ENCODE measurements around the gene SDSL. TPM values are rescaled to one million over a fixed set of nuclear protein-coding genes. Genes with fewer than 3 reads are reported as not detected.

Gene SDSL
- total RNA-seq, 3 donors from 2014 or later (not counting 1 experiment from before 2014, with no cell fraction given) = 1.0 to 7.5 (median 3.7) TPM

DNA sequence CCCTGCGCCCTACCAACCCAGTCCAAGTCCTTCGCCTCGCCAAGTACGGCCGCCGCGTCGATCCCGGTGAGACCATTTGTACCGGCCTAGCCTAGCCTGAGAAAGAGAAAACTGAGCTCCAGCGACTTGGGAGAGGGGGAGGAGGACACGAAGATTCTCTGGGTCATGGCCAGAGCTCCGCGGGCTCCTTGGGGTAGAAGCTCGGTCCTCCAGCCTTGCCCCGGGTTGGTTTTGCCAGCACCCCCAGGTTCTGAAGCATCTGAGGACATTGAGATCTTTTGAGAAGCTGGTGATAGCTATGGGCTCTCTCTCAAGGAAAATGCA lies 42.2 kb downstream of the SDSL start:
- no peaks in the 10 kb centered on the region for H3K9me3 ChIP-seq (ENCODE audit: control insufficient read depth, insufficient read depth, low read length)
- H3K9me3 Mint-ChIP-seq = no peaks in the 10 kb centered on the region
- H3K27me3 Mint-ChIP-seq (ENCODE audit: low read depth in 2 of 2) = peaks cover 61 to 65% of the 10 kb centered on the region in 2 donors
- ATAC-seq (no peak), DNase-seq (no peak)
- H3K27ac ChIP-seq (ENCODE audit: low read length) = no peak overlapping the region
- peaks cover 32% of the 10 kb centered on the region for H3K4me1 ChIP-seq (ENCODE audit: control insufficient read depth, insufficient read depth, low read length)
- H3K4me1 Mint-ChIP-seq = peaks cover 11 to 19% of the 10 kb centered on the region in 2 donors
- 7% methylated on average over 16 of the region's 16 CpGs for WGBS (ENCODE audit: insufficient coverage)
- H3K27me3 ChIP-seq (ENCODE audit: control insufficient read depth, insufficient read depth, low read length) = peaks cover 58% of the 10 kb centered on the region
- H3K27ac Mint-ChIP-seq = no peak overlapping the region
- no peak overlapping the region for H3K4me3 ChIP-seq (ENCODE audit: low read length)
- TF ChIP-seq, protein P1, sequence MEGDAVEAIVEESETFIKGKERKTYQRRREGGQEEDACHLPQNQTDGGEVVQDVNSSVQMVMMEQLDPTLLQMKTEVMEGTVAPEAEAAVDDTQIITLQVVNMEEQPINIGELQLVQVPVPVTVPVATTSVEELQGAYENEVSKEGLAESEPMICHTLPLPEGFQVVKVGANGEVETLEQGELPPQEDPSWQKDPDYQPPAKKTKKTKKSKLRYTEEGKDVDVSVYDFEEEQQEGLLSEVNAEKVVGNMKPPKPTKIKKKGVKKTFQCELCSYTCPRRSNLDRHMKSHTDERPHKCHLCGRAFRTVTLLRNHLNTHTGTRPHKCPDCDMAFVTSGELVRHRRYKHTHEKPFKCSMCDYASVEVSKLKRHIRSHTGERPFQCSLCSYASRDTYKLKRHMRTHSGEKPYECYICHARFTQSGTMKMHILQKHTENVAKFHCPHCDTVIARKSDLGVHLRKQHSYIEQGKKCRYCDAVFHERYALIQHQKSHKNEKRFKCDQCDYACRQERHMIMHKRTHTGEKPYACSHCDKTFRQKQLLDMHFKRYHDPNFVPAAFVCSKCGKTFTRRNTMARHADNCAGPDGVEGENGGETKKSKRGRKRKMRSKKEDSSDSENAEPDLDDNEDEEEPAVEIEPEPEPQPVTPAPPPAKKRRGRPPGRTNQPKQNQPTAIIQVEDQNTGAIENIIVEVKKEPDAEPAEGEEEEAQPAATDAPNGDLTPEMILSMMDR (IDR thresholded peaks at IDR 0.05) = no peak
- intact Hi-C loops (cut with micrococcal nuclease) = no loop called here
- no peak overlapping the region for H3K4me3 Mint-ChIP-seq
- no peaks in the 10 kb centered on the region for H3K36me3 ChIP-seq (ENCODE audit: control insufficient read depth, insufficient read depth, low read length)
- no peaks in the 10 kb centered on the region for H3K36me3 Mint-ChIP-seq

DNA sequence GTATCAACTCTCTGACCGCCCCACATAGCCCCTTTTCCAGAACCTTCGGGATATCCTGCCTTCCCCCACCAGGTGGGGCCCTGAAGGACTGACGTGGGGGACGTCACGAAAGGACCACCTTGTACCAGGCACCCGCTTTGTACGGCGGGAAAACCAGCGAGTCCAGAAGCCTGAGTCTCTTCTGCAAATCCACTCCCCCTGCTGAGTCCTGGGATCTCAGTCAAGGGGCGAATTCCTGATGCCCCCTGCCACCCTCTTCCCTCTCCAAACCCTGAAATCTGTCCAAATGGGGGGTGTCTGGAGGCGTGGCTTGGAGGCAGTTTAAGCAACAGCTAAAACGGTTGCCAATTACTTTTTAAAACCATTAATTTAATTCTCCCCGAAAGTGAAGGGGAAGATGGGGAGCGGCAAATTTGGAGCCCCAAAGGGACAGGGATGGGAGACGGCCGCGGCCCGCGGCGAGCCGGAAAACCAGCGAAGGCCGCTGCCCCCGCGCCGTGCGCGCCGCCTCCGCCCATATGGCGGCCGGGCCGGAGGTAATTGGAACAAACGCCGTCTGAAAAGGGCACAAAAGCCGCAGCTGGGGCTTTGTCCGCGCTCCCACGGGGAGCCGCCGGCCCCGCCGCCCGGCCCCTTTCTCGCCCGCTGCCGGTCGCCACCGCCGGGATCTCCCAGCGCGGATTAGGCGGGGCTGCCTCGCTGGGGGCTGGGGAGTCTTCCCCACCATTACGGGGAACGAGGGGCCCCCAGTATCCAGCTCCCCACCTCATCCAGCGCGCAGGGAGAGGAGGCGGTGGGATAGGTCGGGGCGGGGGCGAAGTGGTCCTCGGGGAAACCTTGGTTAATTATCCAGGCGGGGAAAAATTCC lies 42.9 kb downstream of the SDSL start:
- H3K4me1 Mint-ChIP-seq = peaks cover 11 to 19% of the 10 kb centered on the region in 2 donors
- H3K4me1 ChIP-seq (ENCODE audit: control insufficient read depth, insufficient read depth, low read length) = peaks cover 32% of the 10 kb centered on the region

DNA sequence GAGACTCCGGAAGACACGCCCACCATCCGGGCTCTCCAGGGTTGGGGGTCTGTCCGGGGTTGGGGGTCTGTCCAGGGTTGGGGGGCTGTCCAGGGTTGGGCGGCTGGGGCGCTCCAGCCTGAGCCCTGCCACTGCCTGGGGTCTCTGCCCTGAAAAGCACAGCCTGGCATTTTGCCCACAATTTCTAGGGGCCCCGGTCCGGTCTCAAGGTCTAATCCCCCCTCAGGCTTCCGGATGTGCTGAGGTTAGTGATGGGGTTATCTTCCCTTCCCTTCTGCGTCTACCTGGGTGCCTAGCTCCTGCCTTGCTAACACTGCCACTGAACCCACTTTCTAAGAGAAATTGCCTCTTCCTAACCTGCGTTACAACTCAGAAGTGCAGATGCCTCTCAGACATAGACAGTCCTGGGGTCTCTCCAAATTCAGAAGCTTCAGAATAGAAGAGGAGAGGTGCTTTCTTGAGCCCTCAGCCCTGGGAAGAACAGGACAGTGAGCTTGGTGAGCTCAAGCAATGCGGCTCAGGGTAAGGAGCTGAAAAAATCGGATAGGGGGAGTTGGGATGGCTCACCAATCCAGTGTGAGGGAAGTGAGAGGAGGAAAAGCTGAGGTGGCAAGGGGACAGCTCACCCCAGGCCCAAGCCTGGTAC lies 43.8 kb downstream of the SDSL start:
- intact Hi-C loops (cut with micrococcal nuclease) = no loop called here
- Histone ChIP-seq H3K9me3 (ENCODE audit: control insufficient read depth, insufficient read depth, low read length) (no peaks in the 10 kb centered on the region), H3K27me3 (ENCODE audit: control insufficient read depth, insufficient read depth, low read length) (peaks cover 66% of the 10 kb centered on the region), H3K27ac (ENCODE audit: low read length) (no peak overlapping the region), H3K4me1 (ENCODE audit: control insufficient read depth, insufficient read depth, low read length) (peaks cover 32% of the 10 kb centered on the region), H3K4me3 (ENCODE audit: low read length) (no peak overlapping the region), H3K36me3 (ENCODE audit: control insufficient read depth, insufficient read depth, low read length) (no peaks in the 10 kb centered on the region)
- 3% methylated on average over 13 of the region's 13 CpGs for whole genome bisulfite sequencing (ENCODE audit: insufficient coverage)
- H3K4me3 Mint-ChIP-seq = peak overlapping the region; percentile 9
- no peaks in the 10 kb centered on the region for H3K36me3 Mint-ChIP-seq
- no peak for ATAC-seq
- TF ChIP-seq, protein P1 (IDR thresholded peaks at IDR 0.05) = no peak
- no peak overlapping the region for H3K27ac Mint-ChIP-seq
- H3K4me1 Mint-ChIP-seq = peaks cover 11 to 19% of the 10 kb centered on the region in 2 donors
- peaks cover 64 to 66% of the 10 kb centered on the region in 2 donors for H3K27me3 Mint-ChIP-seq (ENCODE audit: low read depth in 2 of 2)
- H3K9me3 Mint-ChIP-seq = no peaks in the 10 kb centered on the region
- DNase-seq = no peak

More for the DNA sequence above, 42.9 kb downstream of the SDSL start:
- Histone ChIP-seq H3K9me3 (ENCODE audit: control insufficient read depth, insufficient read depth, low read length) (no peaks in the 10 kb centered on the region), H3K36me3 (ENCODE audit: control insufficient read depth, insufficient read depth, low read length) (no peaks in the 10 kb centered on the region), H3K27ac (ENCODE audit: low read length) (no peak overlapping the region), H3K4me3 (ENCODE audit: low read length) (no peak overlapping the region), H3K27me3 (ENCODE audit: control insufficient read depth, insufficient read depth, low read length) (peaks cover 63% of the 10 kb centered on the region)
- ATAC-seq (no peak), DNase-seq (no peak)
- TF ChIP-seq, protein P1 (IDR thresholded peaks at IDR 0.05) = no peak
- H3K27me3 Mint-ChIP-seq (ENCODE audit: low read depth in 2 of 2) = peaks cover 65 to 66% of the 10 kb centered on the region in 2 donors
- H3K27ac Mint-ChIP-seq = no peak overlapping the region
- intact Hi-C loops (cut with micrococcal nuclease) = no loop called here
- no peak overlapping the region for H3K4me3 Mint-ChIP-seq
- no peaks in the 10 kb centered on the region for H3K9me3 Mint-ChIP-seq
- 3% methylated on average over 59 of the region's 64 CpGs for WGBS (ENCODE audit: insufficient coverage)
- H3K36me3 Mint-ChIP-seq = no peaks in the 10 kb centered on the region
